NCI-H2227 treated with DMSO at 0.1 percent for 48 hours (cell line): ENCODE data around the gene TMEFF1.

Experiments
- DNase-seq: peaks from one replicate; lab custom pipeline; 2025; lab: John Stamatoyannopoulos, UW

The TMEFF1 gene

GRCh38 chr9:100619194-100619593 is 146.2 kb downstream of the TMEFF1 start:
- DNase-seq, result no peak

GRCh38 chr9:100619665-100620064 is 146.7 kb downstream of the TMEFF1 start:
- no peak for DNase-seq

- no peak for DNase-seq
Observed at GRCh38 chr9:100623969-100624368, 151.0 kb downstream of the TMEFF1 start.

GRCh38 chr9:100626949-100627348 is 154.0 kb downstream of the TMEFF1 start:
- DNase-seq, result no peak
